ENCODE results near the gene OR1S2. TPM values are rescaled to one million over a fixed set of nuclear protein-coding genes. Genes with fewer than 3 reads are reported as not detected.

OR1S2 gene
- total RNA-seq, 1 donor from 2014 or later: not detected

- H3K27me3 Mint-ChIP-seq (ENCODE audit: unreplicated experiment): peaks cover 2% of the 10 kb centered on the region
- no peak overlapping the region for H3K27ac Mint-ChIP-seq (ENCODE audit: unreplicated experiment)
- no peaks in the 10 kb centered on the region for H3K9me3 Mint-ChIP-seq (ENCODE audit: unreplicated experiment)
- no peaks in the 10 kb centered on the region for H3K36me3 Mint-ChIP-seq (ENCODE audit: low read depth, unreplicated experiment)
- DNase-seq (ENCODE audit: low spot score): no peak
- H3K4me1 Mint-ChIP-seq (ENCODE audit: unreplicated experiment): no peaks in the 10 kb centered on the region
- H3K4me3 Mint-ChIP-seq (ENCODE audit: unreplicated experiment): no peak overlapping the region
- no peak for TF ChIP-seq CTCF (IDR thresholded peaks at IDR 0.05; ENCODE audit: unreplicated experiment)
These were observed 17.0 kb downstream of the OR1S2 start for GRCh38 chr11:58186938-58187337.

- Mint-ChIP-seq H3K9me3 (ENCODE audit: unreplicated experiment) (no peaks in the 10 kb centered on the region), H3K4me1 (ENCODE audit: unreplicated experiment) (no peaks in the 10 kb centered on the region), H3K36me3 (ENCODE audit: low read depth, unreplicated experiment) (no peaks in the 10 kb centered on the region), H3K27me3 (ENCODE audit: unreplicated experiment) (peaks cover 3% of the 10 kb centered on the region), H3K27ac (ENCODE audit: unreplicated experiment) (no peak overlapping the region), H3K4me3 (ENCODE audit: unreplicated experiment) (no peak overlapping the region)
- DNase-seq (ENCODE audit: low spot score): no peak
- TF ChIP-seq CTCF (IDR thresholded peaks at IDR 0.05; ENCODE audit: unreplicated experiment): no peak
These were observed 24.3 kb downstream of the OR1S2 start for GRCh38 chr11:58179648-58180047.

- no peak for TF ChIP-seq CTCF (IDR thresholded peaks at IDR 0.05; ENCODE audit: unreplicated experiment)
- no peak for DNase-seq (ENCODE audit: low spot score)
- Mint-ChIP-seq H3K36me3 (ENCODE audit: low read depth, unreplicated experiment) (no peaks in the 10 kb centered on the region), H3K4me1 (ENCODE audit: unreplicated experiment) (no peaks in the 10 kb centered on the region), H3K9me3 (ENCODE audit: unreplicated experiment) (no peaks in the 10 kb centered on the region), H3K27ac (ENCODE audit: unreplicated experiment) (no peak overlapping the region), H3K27me3 (ENCODE audit: unreplicated experiment) (peaks cover 3% of the 10 kb centered on the region), H3K4me3 (ENCODE audit: unreplicated experiment) (no peak overlapping the region)
These were observed 25.5 kb downstream of the OR1S2 start for GRCh38 chr11:58178444-58178843.

GRCh38 chr11:58177409-58178054 is 26.4 kb downstream of the OR1S2 start:
- Mint-ChIP-seq H3K27ac (ENCODE audit: unreplicated experiment) (no peak overlapping the region), H3K4me1 (ENCODE audit: unreplicated experiment) (no peaks in the 10 kb centered on the region), H3K4me3 (ENCODE audit: unreplicated experiment) (no peak overlapping the region), H3K9me3 (ENCODE audit: unreplicated experiment) (no peaks in the 10 kb centered on the region), H3K27me3 (ENCODE audit: unreplicated experiment) (peaks cover 3% of the 10 kb centered on the region), H3K36me3 (ENCODE audit: low read depth, unreplicated experiment) (no peaks in the 10 kb centered on the region)
- no peak for TF ChIP-seq CTCF (IDR thresholded peaks at IDR 0.05; ENCODE audit: unreplicated experiment)
- no peak for DNase-seq (ENCODE audit: low spot score)

GRCh38 chr11:58165504-58166106 is 38.3 kb downstream of the OR1S2 start:
- Mint-ChIP-seq H3K27ac (ENCODE audit: unreplicated experiment) (no peak overlapping the region), H3K4me1 (ENCODE audit: unreplicated experiment) (no peaks in the 10 kb centered on the region), H3K9me3 (ENCODE audit: unreplicated experiment) (no peaks in the 10 kb centered on the region), H3K4me3 (ENCODE audit: unreplicated experiment) (no peak overlapping the region), H3K36me3 (ENCODE audit: low read depth, unreplicated experiment) (no peaks in the 10 kb centered on the region), H3K27me3 (ENCODE audit: unreplicated experiment) (no peaks in the 10 kb centered on the region)
- no peak for DNase-seq (ENCODE audit: low spot score)
- no peak for TF ChIP-seq CTCF (IDR thresholded peaks at IDR 0.05; ENCODE audit: unreplicated experiment)
